ENCODE measurements around the gene CDC25B.
"Not testable (repeated sequence)": the region's sequence is repeated elsewhere in the genome, so short reads cannot be mapped to it uniquely, and the experiment has no call there.

Gene CDC25B

DNA sequence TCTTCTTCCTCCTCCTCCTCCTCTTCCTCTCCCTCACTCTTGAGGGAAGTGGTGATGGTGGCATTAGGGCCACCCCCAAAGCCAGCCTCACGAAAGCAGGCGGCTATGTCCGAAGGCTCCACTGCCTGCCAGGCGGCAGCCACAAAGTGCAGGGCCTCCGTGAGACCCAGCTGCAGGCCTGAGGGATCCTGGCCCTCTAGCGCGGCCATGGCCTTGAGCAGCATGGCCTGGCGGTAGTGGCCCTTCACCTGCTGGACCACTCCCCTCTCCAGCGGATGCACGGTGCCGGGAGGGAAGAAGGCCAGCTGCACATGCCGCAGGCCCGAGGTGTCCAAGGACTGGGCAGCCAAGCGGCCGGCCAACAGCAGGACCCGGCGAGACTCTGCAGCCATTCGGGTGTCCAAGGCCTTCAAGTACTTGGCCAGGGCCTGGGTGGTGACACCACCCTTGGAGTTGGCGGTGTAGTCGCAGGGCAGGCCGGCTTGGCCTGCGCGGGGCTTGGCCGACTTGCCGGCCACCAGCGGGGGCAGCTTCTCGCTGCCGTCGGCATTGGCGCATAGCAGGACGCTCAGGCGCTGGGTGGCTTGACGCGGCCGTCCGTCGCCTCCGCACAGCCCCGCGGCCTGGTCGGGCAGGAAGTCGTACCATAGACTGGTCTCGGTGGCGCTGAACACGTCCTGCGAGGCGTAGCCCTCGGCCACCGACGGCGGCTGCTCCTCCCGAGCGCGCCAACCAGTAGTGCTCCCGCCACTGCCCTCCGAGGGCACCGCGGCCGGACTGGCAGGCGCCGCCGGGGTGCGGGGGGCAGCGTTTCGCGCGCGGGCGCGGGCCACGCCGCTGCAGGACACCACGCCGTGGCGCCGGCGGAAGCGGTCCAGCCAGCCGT lies 10.6 kb upstream of the CDC25B start:
- DNase-seq (ENCODE audit: low read depth), result no peak

DNA sequence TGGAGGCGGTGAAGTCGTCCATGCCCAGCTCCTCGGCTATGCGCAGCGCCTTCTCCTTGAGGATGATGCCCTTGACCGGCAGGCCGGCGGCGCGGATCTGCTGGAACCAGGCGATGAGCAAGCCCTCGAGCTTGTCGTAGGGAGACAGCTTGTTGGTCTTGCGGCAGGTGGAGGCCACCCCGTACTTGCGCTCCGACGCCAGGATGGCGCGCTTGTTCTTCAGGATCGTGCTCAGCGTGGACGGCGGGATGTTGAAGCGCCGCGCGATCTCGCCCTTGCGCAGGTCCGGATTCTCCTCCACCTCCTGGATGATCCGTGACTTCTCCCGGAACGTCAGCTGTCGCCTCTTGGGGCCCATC lies 10.0 kb upstream of the CDC25B start:
- peak; percentile 58 for DNase-seq (ENCODE audit: low read depth)

DNA sequence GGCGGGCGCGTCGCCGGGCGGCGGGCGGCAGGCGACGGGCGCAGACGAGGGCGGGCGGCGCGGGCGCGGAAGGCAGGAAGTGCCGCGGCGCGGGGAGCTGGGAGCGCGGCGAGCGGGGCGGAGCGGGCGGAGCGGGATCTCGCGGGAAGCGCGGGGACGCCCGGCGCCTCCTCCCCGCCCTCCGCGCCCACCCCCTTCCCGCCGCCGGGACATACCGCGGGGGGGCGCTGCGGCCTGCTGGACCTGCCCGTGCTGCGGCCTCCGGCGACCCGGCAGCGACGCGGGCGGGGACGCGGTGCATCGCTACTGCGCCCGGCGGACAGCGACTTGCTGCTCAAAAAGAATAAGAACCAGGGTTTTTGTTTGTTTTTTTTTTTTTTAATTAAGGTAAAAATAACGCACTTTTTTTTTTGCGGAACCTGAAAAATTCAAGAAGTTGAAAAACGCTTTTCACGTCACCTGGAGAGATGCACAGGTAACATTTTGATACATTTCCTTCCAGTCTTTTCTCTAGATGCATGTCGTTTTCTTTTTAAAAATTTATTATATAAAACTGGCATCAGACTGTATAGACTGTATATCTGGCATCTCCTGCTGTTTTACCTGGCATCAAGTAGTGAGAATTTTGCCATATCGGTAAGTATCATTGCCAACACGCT lies 9.3 kb upstream of the CDC25B start, which contains the start of gene CENPB:
Gene CENPB (minus strand): TSS at position 76 of the 659 bp plus-strand sequence. CDS start 257 bp downstream, outside the sequence.
- DNase-seq (ENCODE audit: low read depth), result peak; percentile 82

DNA sequence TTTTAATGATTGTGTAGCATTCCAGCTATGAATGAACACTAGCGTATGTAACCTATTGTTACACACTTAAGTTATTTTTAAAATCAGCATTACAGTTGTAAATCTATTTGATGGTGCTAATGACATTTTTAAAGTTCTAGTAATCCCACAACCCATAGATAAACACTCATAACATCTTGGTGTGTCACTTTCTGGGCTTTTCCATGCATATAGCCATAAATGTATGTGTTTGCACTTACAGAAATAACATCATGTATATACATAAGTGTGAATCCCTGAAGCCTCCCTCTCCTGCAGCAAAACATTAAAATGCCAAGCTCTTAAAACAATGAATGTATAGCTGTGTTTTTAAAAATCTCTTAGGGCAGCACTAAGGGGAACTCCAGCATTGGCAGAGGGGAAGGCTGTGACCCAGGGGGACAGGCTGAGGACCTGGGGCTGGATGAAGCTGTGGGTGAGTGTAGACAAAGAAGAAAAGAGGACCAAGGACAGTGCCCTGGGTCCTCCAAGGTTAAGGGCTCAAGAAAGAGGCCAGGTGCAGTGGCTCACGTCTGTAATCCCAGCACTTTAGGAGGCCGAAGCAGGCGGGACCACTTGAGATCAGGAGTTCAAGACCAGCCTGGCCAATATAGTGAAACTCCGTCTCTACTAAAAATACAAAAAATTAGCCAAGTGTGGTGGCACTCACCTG lies 8.6 kb upstream of the CDC25B start:
- DNase-seq (ENCODE audit: low read depth), result no peak

DNA sequence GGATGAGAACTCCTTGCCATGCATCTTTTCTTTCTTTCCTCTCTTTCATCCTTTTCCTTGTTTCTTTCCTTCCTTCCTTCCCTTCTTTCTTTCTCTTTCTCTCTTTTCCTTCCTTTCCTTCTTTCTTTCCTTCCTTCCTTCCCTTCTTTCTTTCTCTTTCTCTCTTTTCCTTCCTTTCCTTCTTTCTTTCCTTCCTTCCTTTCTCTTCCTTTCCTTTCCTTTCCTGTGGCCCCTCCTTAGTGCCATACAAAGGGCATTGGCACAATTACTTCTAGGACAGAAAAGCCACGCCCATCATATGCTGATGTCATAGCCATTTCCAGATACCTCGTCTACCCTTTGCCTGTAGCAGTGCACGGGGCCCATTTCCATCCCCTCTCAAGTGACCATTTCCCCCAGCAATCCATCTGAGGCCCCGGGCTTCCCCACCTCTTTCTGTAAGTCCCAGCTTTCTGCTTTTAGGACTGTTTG lies 7.4 kb upstream of the CDC25B start:
- DNase-seq (ENCODE audit: low read depth), result no peak

DNA sequence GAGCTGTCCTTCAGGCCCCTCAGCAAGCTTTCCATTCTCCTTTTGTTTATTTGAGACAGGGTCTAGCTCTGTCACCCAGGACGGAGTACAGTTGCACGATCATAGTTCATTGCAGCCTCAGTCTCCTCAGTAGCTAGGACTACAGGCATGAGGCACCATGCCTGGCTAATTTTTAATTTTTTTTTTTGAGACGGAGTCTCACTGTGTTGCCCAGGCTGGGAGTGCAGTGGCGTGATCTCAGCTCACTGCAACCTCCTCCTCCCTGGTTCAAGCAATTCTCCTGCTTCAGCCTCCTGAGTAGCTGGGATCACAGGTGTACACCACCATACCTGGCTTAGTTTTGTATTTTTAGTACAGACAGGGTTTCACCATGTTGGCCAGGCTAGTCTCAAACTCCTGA lies 6.9 kb upstream of the CDC25B start:
- DNase-seq (ENCODE audit: low read depth), result not testable (repeated sequence)

DNA sequence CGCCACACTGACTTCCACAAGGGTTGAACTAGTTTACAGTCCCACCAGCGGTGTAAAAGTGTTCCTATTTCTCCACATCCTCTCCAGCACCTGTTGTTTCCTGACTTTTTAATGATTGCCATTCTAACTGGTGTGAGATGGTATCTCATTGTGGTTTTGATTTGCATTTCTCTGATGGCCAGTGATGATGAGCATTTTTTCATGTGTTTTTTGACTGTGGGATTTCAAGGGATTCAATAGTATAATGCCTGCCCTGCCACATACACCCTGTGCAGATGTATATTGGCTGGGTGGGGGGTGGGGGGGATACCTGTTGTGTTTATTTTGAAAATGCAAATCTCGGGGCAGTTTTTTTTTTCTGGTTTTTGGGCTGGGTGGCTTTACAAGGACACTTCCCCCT lies 1.9 kb upstream of the CDC25B start:
- DNase-seq (ENCODE audit: low read depth), result not testable (repeated sequence)

DNA sequence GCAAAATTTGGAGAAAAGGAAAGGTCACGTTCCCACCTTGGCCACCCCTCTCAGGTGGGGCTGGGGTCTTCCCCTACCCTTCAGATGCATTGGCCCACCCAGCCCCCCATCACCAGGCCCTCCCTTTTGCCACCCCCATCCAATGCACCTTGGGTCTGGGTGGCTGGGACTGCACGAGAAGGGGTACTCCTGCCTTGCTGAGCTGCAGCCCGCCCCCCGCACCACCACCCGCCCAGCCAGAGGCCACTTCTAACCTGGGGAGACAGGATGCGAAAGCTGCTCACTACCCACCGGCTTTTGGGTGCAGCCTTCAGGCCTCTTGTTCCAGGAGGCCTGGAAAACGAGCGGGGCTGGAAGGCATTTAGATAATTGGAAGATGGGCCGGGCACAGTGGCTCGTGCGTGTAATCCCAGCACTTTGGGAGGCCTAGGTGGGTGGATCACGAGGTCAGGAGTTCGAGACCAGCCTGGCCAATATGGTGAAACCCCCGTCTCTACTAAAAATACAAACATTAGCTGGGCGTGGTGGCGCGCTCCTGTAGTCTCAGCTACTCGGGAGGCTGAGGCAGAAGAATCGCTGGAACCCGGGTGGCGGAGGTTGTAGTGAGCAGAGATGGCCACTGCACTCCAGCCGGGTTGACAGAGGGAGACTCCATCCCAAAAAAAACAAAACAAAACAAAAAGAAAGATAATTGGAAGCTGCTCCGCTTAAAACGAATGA lies 1.2 kb upstream of the CDC25B start:
- no peak for DNase-seq (ENCODE audit: low read depth)

DNA sequence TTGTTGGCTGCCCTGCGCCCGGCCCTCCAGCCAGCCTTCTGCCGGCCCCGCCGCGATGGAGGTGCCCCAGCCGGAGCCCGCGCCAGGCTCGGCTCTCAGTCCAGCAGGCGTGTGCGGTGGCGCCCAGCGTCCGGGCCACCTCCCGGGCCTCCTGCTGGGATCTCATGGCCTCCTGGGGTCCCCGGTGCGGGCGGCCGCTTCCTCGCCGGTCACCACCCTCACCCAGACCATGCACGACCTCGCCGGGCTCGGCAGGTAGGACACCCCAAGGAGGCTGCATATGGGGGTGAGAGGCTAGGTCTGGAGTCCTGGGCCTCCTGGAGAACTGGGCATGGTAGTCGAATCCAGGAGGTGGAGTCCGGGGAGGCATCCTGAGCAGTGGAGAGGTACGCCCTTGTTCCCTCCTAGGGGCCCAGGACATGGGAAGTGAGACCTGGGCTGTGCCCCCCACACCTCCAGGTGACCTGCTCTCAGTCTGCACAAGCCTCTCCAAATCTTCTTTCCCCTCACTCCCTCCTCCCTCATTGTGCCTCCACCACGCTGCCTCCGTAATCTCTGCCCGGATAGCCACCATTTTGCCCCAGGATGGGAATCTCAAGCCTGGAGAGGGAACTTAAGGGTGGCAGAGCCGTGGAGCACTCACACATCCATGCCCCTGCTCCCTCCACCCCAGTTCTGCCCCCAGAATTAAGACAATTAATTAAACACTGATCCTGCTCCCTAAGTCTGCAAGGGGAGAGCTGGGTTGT lies 541 bp downstream of the CDC25B start:
- DNase-seq (ENCODE audit: low read depth), result no peak

DNA sequence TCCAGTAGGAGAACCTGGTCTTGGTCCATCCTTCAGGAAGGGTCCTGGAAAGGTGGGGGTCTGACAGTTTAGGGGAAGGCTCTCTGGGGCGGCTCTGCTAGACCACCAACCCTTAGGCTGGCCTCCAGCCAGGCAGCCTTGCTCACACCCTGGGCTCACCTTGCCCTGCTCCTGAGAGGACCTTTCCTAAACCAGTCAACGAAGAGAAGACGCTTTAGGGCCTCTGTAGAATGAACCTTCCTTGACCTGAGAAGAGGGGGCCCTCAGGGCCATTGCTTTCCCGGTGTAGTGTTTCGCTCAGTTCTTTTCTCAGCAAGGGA lies 1.1 kb downstream of the CDC25B start:
- no peak for DNase-seq (ENCODE audit: low read depth)

DNA sequence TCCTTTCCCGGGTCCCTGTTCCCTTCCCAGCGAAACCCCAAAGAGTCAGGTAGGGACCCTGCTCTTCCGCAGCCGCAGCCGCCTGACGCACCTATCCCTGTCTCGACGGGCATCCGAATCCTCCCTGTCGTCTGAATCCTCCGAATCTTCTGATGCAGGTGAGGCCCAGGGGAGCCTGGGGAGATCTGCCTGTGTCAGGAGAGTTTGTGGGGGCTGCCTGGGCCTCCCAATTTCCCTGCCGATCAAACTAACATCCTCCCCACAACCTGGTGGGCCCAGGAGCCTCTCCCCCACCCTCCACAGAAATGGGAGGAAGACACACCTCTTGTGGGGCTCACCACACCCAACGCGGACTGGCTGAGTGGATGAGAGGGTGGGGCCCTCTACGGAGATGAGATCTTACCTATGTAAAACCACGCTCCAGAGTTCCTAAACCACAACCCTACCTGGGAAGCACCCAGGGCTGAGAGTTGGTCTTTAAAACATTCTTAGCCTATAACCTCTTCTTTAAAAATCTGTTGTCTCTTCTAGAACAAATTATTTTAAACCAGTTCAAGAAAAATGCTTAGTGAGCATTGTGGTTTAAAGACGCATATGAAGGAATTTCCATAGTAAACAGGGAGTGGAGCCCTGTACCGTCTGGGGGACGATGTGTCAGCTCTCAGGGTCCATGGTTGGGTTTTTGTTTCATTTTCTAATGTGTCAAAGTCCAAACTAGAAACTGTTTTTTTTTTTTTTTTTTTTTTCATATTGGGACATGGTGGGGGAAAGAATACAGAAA lies 1.7 kb downstream of the CDC25B start:
- DNase-seq (ENCODE audit: low read depth), result no peak

DNA sequence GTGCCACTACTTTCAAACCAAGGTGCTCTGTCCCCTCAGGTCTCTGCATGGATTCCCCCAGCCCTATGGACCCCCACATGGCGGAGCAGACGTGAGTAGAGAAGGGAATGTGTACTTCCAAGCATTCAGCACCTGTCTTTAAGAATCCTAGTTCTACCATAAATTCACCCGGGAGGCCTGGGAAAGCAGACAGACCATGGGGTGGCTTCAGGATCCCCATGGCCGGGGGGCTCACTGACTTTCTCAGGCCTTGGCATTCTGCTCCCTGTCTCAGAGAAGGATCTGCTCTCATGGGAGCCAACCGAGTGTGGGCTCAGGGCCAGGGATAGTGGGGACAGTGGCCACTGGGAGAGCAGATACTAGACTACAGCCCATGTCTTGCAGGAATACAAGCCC lies 2.3 kb downstream of the CDC25B start:
- DNase-seq (ENCODE audit: low read depth), result no peak

DNA sequence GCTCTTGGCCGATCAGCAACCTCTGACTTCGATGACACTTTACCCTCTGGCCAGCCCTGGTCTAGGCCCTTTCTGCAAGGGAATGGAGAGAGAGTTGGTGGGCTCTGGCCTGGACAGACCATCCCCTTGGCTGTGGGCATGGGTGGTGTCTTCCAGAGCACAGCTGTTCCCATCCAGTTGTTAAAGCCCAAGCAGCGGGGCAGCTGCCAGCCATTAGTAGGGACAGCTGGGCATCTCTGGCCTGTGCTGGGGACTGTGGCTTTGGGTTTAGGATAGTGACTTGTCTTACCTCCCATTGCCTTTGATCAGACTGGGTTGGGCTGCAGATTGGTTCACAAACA lies 2.8 kb downstream of the CDC25B start:
- no peak for DNase-seq (ENCODE audit: low read depth)

DNA sequence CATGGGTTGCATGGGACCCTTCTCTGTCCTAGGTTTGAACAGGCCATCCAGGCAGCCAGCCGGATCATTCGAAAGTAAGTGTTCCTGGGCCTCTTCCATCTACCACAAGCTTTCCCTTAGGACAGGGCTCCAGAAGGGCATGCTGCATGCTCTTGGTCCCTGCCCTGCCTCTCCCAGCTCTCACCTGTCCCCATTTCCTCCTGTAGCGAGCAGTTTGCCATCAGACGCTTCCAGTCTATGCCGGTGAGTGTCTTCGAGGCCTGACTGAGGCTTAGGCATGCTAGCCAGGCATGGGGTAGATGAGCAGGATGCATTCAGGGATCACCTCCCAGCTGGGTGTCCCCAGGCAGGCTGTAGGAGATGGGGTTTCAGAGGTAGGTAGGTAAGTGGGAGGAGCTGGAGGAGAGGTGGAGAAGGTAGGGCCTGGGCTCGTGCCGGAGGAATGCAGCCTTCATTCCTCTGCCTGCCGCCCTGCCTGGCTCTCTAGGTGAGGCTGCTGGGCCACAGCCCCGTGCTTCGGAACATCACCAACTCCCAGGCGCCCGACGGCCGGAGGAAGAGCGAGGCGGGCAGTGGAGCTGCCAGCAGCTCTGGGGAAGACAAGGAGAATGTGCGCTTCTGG lies 4.3 kb downstream of the CDC25B start:
- no peak for DNase-seq (ENCODE audit: low read depth)

DNA sequence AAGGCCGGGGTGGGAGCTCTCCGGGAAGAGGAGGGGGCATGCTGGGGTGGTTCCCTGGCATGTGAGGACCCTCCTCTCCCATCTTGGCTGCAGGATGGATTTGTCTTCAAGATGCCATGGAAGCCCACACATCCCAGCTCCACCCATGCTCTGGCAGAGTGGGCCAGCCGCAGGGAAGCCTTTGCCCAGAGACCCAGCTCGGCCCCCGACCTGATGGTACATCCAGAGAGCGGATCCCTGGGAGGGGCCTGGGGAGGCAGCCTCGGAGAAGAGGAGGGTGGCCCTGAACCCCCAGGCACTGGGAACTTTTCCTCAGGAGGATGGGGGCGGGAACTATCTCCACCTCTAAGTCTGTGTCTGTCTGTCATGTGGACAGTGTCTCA lies 4.8 kb downstream of the CDC25B start:
- DNase-seq (ENCODE audit: low read depth), result no peak

DNA sequence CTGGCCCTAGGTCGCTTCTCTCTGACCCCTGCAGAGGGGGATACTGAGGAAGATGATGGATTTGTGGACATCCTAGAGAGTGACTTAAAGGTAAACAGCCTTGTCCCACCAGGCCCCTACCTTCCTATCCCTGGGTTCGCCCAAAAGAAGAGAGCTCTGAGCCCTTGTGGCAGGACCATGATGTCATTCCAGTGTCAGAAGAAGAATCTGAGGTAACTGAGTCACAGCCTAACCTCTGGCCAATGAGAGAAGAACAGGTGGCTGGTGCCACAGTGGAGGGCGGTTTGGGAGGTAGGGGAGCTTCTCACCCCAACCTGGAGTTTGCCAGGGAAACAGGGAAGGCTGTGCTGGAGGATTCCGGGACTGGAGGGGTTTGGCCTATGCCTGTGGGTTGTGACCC lies 5.2 kb downstream of the CDC25B start:
- DNase-seq (ENCODE audit: low read depth), result no peak

DNA sequence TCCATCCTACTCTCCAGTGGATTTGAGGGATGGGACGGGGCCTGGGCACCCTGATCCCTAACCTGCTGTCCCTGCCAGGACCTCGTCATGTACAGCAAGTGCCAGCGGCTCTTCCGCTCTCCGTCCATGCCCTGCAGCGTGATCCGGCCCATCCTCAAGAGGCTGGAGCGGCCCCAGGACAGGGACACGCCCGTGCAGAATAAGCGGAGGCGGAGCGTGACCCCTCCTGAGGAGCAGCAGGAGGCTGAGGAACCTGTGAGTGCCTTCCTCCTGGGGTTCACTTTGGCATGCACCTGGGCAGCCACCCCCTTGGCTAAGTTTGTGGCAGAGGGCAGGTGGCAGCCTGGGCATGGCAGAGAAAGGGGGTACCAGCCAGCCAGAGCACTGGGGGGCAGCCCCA lies 5.7 kb downstream of the CDC25B start:
- DNase-seq (ENCODE audit: low read depth), result no peak

DNA sequence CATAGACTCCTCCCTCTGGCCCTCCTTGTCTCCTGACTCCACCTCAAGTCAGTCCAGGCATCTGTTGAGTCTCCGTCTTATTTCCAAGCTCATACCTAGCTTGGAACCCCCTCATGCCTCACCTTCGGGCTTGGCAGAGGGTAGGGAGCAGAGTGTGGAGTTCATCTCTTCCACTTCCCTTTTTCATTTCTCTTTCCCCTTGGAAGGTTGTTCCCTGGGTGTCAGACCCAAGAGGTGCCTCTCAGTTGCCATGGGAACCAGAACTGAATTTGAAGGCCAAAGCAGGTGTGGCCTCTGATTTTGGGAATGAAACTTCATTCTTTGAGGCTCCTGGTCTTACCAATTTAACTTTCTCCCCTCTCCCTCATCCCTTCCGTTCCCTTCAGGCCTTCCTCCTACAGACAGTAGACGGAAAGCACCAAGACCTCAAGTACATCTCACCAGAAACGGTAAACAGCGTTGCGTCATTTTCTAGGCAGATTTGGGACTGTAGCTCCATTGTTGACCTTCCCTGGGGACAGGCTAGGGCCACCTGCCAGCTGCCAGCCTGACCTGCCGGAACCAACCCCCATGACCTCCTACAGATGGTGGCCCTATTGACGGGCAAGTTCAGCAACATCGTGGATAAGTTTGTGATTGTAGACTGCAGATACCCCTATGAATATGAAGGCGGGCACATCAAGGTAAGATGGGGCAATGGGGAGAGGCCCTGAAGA lies 6.6 kb downstream of the CDC25B start:
- DNase-seq (ENCODE audit: low read depth), result no peak

DNA sequence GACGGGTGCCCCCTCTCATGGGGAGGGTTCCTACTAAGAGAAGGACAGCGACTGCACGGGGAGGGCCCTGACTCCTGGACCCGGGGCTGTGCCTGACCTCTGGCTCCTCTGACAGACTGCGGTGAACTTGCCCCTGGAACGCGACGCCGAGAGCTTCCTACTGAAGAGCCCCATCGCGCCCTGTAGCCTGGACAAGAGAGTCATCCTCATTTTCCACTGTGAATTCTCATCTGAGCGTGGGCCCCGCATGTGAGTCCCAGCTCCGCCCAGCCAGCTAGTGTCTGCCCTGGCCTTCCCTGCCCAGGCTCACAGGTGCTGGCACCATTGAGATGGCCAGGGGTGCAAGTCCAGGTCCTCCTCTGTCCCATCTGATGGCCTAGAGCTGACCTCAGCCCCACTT lies 7.2 kb downstream of the CDC25B start:
- DNase-seq (ENCODE audit: low read depth), result no peak

DNA sequence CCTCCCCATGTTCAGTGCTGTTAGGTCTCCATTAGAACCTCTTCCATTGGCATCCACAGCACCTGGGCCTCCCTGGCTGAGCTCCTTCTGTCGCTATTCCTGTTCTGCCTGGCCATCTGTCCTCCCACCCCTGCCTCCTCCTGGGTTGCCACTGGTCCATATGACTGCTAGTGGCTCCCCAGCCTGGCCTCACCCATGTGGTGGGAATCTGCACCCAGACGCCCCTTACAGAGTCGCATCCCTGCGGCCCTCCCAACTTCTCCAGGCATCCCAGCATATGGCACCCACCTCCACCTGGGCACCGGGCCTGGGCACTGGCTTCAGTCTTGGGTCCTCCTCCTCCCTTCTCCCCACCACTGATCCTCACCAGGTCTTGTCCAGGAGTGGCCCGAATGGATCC lies 7.7 kb downstream of the CDC25B start:
- no peak for DNase-seq (ENCODE audit: low read depth)
